ENCODE results near the gene PROSER1.
"Not testable (repeated sequence)": the region's sequence is repeated elsewhere in the genome, so short reads cannot be mapped to it uniquely, and the experiment has no call there.

Gene PROSER1

GRCh38 chr13:39037880-39038568, at the start of gene PROSER1, which contains the start of gene NHLRC3:
Gene PROSER1 (minus strand): TSS chr13:39038089. CDS start chr13:39037242, 847 bp downstream.
Gene NHLRC3 (plus strand): TSS chr13:39038456. CDS start chr13:39038640, 184 bp downstream.
- DNase-seq: peak; percentile 79

- not testable (repeated sequence) for DNase-seq
Observed at GRCh38 chr13:39086251-39086945, 48.5 kb upstream of the PROSER1 start.

GRCh38 chr13:39073983-39074382, 36.1 kb upstream of the PROSER1 start:
- DNase-seq: no peak

- DNase-seq: no peak
Observed at GRCh38 chr13:39072842-39073241, 35.0 kb upstream of the PROSER1 start.

- DNase-seq: no peak
Observed at GRCh38 chr13:39062004-39062403, 24.1 kb upstream of the PROSER1 start.

- DNase-seq: no peak
Observed at GRCh38 chr13:39058040-39058439, 20.2 kb upstream of the PROSER1 start.

GRCh38 chr13:39056018-39056417, 18.1 kb upstream of the PROSER1 start:
- DNase-seq: no peak

GRCh38 chr13:39054112-39054511, 16.2 kb upstream of the PROSER1 start:
- no peak for DNase-seq

GRCh38 chr13:39052944-39053343, 15.1 kb upstream of the PROSER1 start:
- no peak for DNase-seq

- peak; percentile 19 for DNase-seq
Observed at GRCh38 chr13:39051157-39051556, 13.3 kb upstream of the PROSER1 start.

- no peak for DNase-seq
Observed at GRCh38 chr13:39049274-39049673, 11.4 kb upstream of the PROSER1 start.

GRCh38 chr13:39048806-39049205, 10.9 kb upstream of the PROSER1 start:
- no peak for DNase-seq

- DNase-seq: no peak
Observed at GRCh38 chr13:39047560-39047959, 9.7 kb upstream of the PROSER1 start.

GRCh38 chr13:39044536-39044935, 6.6 kb upstream of the PROSER1 start:
- no peak for DNase-seq

GRCh38 chr13:39040206-39040605, 2.3 kb upstream of the PROSER1 start:
- DNase-seq: peak; percentile 26

GRCh38 chr13:39039041-39039440, 1.2 kb upstream of the PROSER1 start:
- peak; percentile 49 for DNase-seq

GRCh38 chr13:39038569-39039030, 711 bp upstream of the PROSER1 start:
- no peak for DNase-seq

- DNase-seq: no peak
Observed at GRCh38 chr13:39037410-39037879, 444 bp downstream of the PROSER1 start.

- no peak for DNase-seq
Observed at GRCh38 chr13:39036212-39036611, 1.7 kb downstream of the PROSER1 start.

- DNase-seq: no peak
Observed at GRCh38 chr13:39035799-39036198, 2.1 kb downstream of the PROSER1 start.

GRCh38 chr13:39035204-39035603, 2.7 kb downstream of the PROSER1 start:
- DNase-seq: no peak

- no peak for DNase-seq
Observed at GRCh38 chr13:39034085-39034484, 3.8 kb downstream of the PROSER1 start.

GRCh38 chr13:39032150-39032549, 5.7 kb downstream of the PROSER1 start:
- no peak for DNase-seq

- DNase-seq: no peak
Observed at GRCh38 chr13:39025433-39025839, 12.5 kb downstream of the PROSER1 start.
